ENCODE results near the gene ZNF695.

DNA sequence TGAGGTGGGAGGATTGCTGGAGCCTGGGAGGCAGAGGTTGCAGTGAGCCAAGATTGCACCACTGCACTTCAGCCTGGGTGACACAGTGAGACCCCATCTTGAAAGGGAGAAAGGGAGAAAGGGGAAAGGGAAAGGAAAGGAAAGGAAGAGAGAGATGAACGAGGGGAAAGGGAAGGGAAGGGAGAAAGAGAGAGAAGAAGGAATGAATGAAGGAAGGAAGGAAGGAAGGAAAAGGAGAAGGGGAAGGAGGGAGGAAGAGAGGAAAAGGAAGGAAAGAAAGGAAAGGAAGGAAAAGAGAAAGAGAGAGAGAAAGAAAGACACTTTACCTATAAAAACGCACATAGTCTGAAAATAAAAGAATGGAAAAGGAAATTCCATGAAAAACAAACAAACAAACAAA, 18.0 kb downstream of the ZNF695 start:
- TF ChIP-seq EP300 (IDR thresholded peaks at IDR 0.05; ENCODE audit: borderline replicate concordance), result no peak
- TF ChIP-seq, protein P1, sequence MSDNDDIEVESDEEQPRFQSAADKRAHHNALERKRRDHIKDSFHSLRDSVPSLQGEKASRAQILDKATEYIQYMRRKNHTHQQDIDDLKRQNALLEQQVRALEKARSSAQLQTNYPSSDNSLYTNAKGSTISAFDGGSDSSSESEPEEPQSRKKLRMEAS (IDR thresholded peaks at IDR 0.05), result no peak
- TF ChIP-seq, protein P2, sequence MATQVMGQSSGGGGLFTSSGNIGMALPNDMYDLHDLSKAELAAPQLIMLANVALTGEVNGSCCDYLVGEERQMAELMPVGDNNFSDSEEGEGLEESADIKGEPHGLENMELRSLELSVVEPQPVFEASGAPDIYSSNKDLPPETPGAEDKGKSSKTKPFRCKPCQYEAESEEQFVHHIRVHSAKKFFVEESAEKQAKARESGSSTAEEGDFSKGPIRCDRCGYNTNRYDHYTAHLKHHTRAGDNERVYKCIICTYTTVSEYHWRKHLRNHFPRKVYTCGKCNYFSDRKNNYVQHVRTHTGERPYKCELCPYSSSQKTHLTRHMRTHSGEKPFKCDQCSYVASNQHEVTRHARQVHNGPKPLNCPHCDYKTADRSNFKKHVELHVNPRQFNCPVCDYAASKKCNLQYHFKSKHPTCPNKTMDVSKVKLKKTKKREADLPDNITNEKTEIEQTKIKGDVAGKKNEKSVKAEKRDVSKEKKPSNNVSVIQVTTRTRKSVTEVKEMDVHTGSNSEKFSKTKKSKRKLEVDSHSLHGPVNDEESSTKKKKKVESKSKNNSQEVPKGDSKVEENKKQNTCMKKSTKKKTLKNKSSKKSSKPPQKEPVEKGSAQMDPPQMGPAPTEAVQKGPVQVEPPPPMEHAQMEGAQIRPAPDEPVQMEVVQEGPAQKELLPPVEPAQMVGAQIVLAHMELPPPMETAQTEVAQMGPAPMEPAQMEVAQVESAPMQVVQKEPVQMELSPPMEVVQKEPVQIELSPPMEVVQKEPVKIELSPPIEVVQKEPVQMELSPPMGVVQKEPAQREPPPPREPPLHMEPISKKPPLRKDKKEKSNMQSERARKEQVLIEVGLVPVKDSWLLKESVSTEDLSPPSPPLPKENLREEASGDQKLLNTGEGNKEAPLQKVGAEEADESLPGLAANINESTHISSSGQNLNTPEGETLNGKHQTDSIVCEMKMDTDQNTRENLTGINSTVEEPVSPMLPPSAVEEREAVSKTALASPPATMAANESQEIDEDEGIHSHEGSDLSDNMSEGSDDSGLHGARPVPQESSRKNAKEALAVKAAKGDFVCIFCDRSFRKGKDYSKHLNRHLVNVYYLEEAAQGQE (IDR thresholded peaks at IDR 0.05; ENCODE audit: low read depth), result no peak
- TF ChIP-seq TCF12 (IDR thresholded peaks at IDR 0.05; ENCODE audit: low read depth), result no peak
- no peak for TF ChIP-seq TAF1 (IDR thresholded peaks at IDR 0.05; ENCODE audit: low read depth)
- TF ChIP-seq RAD21 (IDR thresholded peaks at IDR 0.05; ENCODE audit: low read depth), result no peak
- TF ChIP-seq EGR1 (IDR thresholded peaks at IDR 0.05), result no peak
- no peak for TF ChIP-seq YY1 (IDR thresholded peaks at IDR 0.05; ENCODE audit: low read depth)
- TF ChIP-seq CEBPB (IDR thresholded peaks at IDR 0.05), result no peak
- TF ChIP-seq FOXM1 (IDR thresholded peaks at IDR 0.05; ENCODE audit: borderline replicate concordance, low read depth), result no peak
- TF ChIP-seq, protein P3, sequence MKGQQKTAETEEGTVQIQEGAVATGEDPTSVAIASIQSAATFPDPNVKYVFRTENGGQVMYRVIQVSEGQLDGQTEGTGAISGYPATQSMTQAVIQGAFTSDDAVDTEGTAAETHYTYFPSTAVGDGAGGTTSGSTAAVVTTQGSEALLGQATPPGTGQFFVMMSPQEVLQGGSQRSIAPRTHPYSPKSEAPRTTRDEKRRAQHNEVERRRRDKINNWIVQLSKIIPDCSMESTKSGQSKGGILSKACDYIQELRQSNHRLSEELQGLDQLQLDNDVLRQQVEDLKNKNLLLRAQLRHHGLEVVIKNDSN (IDR thresholded peaks at IDR 0.05), result no peak
- no peak for TF ChIP-seq TEAD4 (IDR thresholded peaks at IDR 0.05)
- no peak for TF ChIP-seq CREB1 (IDR thresholded peaks at IDR 0.05; ENCODE audit: low read depth)
- no peak for TF ChIP-seq NFIC (IDR thresholded peaks at IDR 0.05)

All from Ishikawa (cell line).